ENCODE data around the gene CNTNAP2. TPM values are rescaled to one million over a fixed set of nuclear protein-coding genes. Genes with fewer than 3 reads are reported as not detected.

Gene CNTNAP2
- total and polyA plus RNA-seq, 3 donors from 2014 or later: 4.3 to 6.1 (median 4.4) TPM

DNA sequence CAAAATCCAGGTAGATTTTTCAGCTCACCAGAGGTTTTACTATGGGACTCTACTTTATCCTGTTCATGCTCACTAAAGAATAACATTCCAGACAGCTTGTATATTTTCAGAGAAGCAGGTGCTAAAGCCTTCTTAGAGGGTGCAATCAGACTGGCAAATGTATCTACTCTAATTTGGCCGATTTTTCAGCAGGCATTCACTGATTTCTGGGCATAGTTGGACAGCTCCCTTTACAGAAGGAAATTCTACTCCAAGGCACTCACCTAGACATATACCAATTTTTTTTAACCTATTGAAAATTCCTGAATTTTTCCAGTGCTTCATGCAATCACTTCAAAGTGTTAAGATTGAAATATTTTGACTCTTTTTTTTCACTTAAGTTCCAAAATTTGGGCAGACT is 3.8 kb upstream of the CNTNAP2 start:
- no peak for DNase-seq
- H3K36me3 ChIP-seq (ENCODE audit: low read depth, missing control alignments): no peaks in the 10 kb centered on the region
- TF ChIP-seq, protein P1, sequence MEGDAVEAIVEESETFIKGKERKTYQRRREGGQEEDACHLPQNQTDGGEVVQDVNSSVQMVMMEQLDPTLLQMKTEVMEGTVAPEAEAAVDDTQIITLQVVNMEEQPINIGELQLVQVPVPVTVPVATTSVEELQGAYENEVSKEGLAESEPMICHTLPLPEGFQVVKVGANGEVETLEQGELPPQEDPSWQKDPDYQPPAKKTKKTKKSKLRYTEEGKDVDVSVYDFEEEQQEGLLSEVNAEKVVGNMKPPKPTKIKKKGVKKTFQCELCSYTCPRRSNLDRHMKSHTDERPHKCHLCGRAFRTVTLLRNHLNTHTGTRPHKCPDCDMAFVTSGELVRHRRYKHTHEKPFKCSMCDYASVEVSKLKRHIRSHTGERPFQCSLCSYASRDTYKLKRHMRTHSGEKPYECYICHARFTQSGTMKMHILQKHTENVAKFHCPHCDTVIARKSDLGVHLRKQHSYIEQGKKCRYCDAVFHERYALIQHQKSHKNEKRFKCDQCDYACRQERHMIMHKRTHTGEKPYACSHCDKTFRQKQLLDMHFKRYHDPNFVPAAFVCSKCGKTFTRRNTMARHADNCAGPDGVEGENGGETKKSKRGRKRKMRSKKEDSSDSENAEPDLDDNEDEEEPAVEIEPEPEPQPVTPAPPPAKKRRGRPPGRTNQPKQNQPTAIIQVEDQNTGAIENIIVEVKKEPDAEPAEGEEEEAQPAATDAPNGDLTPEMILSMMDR (IDR thresholded peaks at IDR 0.05): no peak
- no peak for TF ChIP-seq POLR2A (IDR thresholded peaks at IDR 0.05)
- no peaks in the 10 kb centered on the region for H3K27me3 ChIP-seq
- H3K4me1 ChIP-seq: no peaks in the 10 kb centered on the region
- WGBS, 2 donors: 50 to 65% methylated on average over 1 of the region's 1 CpG
- H3K9me3 ChIP-seq: no peaks in the 10 kb centered on the region
- intact Hi-C loops (cut with DNase I; ENCODE audit: low total_unique reads): no loop called here
- H3K4me3 ChIP-seq: no peak overlapping the region
- no peak overlapping the region for H3K27ac ChIP-seq

DNA sequence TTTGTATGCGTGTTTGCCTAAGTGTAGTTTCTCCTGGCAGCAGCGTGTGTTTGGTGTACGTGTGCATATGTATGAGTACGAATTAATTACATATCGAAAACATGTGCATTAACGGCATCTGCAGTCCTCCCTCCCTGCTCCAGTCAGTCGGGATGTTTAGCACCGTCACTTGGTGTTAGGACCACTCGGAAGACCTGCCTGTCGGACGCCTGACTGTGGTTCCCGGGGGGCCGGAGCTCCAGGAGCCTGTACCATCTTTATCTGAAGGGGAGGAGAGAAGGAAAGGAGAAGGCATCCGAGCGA is 1.1 kb upstream of the CNTNAP2 start:
- 8% methylated on average over 15 of the region's 15 CpGs for WGBS, 2 donors
- H3K27me3 ChIP-seq: no peaks in the 10 kb centered on the region
- intact Hi-C loops (cut with DNase I; ENCODE audit: low total_unique reads): no loop called here
- DNase-seq: no peak
- no peaks in the 10 kb centered on the region for H3K9me3 ChIP-seq
- no peak overlapping the region for H3K27ac ChIP-seq
- H3K4me3 ChIP-seq: peak overlapping the region; percentile 34 to 54
- H3K36me3 ChIP-seq (ENCODE audit: low read depth, missing control alignments): no peaks in the 10 kb centered on the region
- no peaks in the 10 kb centered on the region for H3K4me1 ChIP-seq
- TF ChIP-seq, protein P1 (IDR thresholded peaks at IDR 0.05): no peak
- no peak for TF ChIP-seq POLR2A (IDR thresholded peaks at IDR 0.05)

DNA sequence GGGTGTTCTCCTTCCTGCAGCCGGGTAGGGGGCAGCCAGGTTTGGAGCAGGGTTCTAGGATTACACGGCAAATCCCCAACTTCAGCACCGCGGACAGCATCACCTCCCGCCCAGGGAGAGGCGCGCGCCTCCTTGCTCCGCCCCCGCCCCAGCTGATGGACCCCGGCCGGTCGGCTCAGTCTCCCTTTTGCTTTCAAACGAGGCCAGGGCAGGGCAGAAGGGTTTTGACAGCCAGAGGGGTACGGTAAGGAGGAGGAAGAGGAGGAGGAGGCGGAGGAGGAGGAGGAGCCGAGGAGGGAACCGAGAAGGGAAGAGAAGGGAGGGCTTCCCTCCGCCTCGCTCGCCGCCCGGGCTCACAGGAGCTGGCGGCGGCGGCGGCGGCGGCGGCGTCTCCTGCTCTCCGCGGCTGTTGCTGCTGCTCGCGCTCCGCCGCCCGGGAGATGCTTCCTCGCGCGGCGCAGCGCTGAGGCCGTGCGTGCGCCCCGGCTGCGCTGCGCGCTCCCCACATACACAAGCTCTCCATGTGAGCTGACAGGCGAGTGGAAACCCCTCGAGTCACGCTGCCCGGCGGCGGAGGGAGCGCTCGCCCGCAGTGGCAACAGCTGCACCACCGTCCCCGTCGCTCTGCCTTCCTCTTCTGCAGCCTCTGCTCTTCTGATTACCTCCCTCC is 615 bp upstream of the CNTNAP2 start:
- intact Hi-C loops (cut with DNase I; ENCODE audit: low total_unique reads): no loop called here
- peak; percentile 82 for DNase-seq
- no peak for TF ChIP-seq POLR2A (IDR thresholded peaks at IDR 0.05)
- TF ChIP-seq, protein P1 (IDR thresholded peaks at IDR 0.05): no peak

DNA sequence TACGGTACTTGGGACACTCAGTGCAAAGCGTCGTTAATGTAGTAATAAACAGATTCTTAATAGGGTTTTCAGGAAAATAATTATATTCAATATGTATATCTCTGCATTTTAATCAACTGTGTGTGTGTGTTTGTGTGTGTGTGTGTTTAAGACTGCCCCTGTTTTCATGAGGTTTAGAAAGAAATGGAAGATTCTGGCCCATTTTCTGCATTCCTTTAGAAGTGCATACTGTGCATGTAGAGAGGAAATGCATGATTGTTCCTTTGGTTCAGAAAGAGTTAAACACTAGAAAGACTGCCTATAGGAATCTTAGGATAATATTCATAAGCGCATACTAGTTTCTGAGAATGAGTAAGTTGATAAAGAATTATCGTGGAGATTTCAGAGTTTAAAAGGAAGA is 975 bp downstream of the CNTNAP2 start:
- Histone ChIP-seq H3K27me3 (no peaks in the 10 kb centered on the region), H3K36me3 (ENCODE audit: low read depth, missing control alignments) (no peaks in the 10 kb centered on the region), H3K27ac (no peak overlapping the region), H3K4me3 (no peak overlapping the region), H3K4me1 (no peaks in the 10 kb centered on the region), H3K9me3 (no peaks in the 10 kb centered on the region)
- 14 to 33% methylated on average over 5 of the region's 5 CpGs for WGBS, 2 donors
- DNase-seq: no peak
- no peak for TF ChIP-seq POLR2A (IDR thresholded peaks at IDR 0.05)
- TF ChIP-seq, protein P1 (IDR thresholded peaks at IDR 0.05): no peak
- intact Hi-C loops (cut with DNase I; ENCODE audit: low total_unique reads): no loop called here

More for the DNA sequence above, 615 bp upstream of the CNTNAP2 start:
- Histone ChIP-seq H3K9me3 (no peaks in the 10 kb centered on the region), H3K4me3 (peak overlapping the region; percentile 34 to 54), H3K27ac (no peak overlapping the region), H3K27me3 (no peaks in the 10 kb centered on the region), H3K36me3 (ENCODE audit: low read depth, missing control alignments) (no peaks in the 10 kb centered on the region), H3K4me1 (no peaks in the 10 kb centered on the region)
- WGBS, 2 donors: 1 to 2% methylated on average over 42 to 62 of the region's 62 CpGs

DNA sequence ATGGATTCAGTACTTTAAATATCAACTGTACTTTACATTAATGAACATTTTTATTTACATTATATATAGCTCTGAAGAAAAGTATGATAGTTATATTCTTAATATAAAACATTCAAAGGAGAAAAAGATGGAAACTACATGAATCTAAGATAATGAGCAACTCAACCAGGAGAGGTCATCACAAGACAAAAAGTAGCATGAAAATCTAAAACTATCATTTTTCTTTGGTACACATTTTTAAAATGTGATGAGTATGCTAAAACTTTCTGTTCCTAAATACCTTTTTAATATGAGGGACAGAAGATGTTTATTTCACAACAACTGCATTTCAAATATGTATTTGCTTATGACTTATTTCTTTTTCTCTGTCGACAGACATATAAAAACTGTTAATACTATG is 2.4 kb downstream of the CNTNAP2 start:
- no peaks in the 10 kb centered on the region for H3K36me3 ChIP-seq (ENCODE audit: low read depth, missing control alignments)
- H3K4me1 ChIP-seq: no peaks in the 10 kb centered on the region
- intact Hi-C loops (cut with DNase I; ENCODE audit: low total_unique reads): no loop called here
- no peaks in the 10 kb centered on the region for H3K9me3 ChIP-seq
- H3K27ac ChIP-seq: no peak overlapping the region
- no peak overlapping the region for H3K4me3 ChIP-seq
- TF ChIP-seq, protein P1 (IDR thresholded peaks at IDR 0.05): no peak
- no peak for TF ChIP-seq POLR2A (IDR thresholded peaks at IDR 0.05)
- WGBS, 2 donors: 79 to 88% methylated on average over 1 of the region's 1 CpG
- no peaks in the 10 kb centered on the region for H3K27me3 ChIP-seq
- DNase-seq: no peak

All from testis (tissue), 3 donors.